ENCODE results near the gene ALMS1.
A peak's percentile ranks its signal among the peaks of the same experiment; 100 is the strongest.

ALMS1 gene

GRCh38 chr2:73610111-73610510, 224.5 kb downstream of the ALMS1 start:
- TF ChIP-seq CTCF (IDR thresholded peaks at IDR 0.05; ENCODE audit: borderline replicate concordance, extremely low read depth, low read length, poor library complexity, severe bottlenecking): no peak
- TF ChIP-seq EZH2 (IDR thresholded peaks at IDR 0.05; ENCODE audit: borderline replicate concordance, low read depth, low read length, severe bottlenecking): no peak
- Histone ChIP-seq H4K20me1 (ENCODE audit: insufficient read depth, low read length) (no peaks in the 10 kb centered on the region), H3K27ac (ENCODE audit: low read length) (no peak overlapping the region), H3K36me3 (ENCODE audit: insufficient read depth, low read length) (peaks cover 11% of the 10 kb centered on the region), H3K4me2 (ENCODE audit: insufficient read depth, low read length) (no peak overlapping the region), H3K9ac (ENCODE audit: low read depth, low read length) (no peak overlapping the region), H3K4me1 (ENCODE audit: insufficient read depth, low read length) (no peaks in the 10 kb centered on the region), H3K9me3 (ENCODE audit: insufficient read depth, low read length, severe bottlenecking) (no peaks in the 10 kb centered on the region), H3K27me3 (ENCODE audit: insufficient read depth, low read length, poor library complexity) (no peaks in the 10 kb centered on the region), H3K4me3 (ENCODE audit: low read depth in 1 of 2, low read length in 2 of 2) (no peak overlapping the region), H3K79me2 (ENCODE audit: insufficient read depth, low read length) (no peaks in the 10 kb centered on the region), H2AFZ (ENCODE audit: low read depth, low read length) (no peak overlapping the region)
- DNase-seq (no peak), ATAC-seq (ENCODE audit: insufficient read depth, low read depth) (no peak)

- Histone ChIP-seq H3K36me3 (ENCODE audit: insufficient read depth, low read length) (peaks cover 10% of the 10 kb centered on the region), H2AFZ (ENCODE audit: low read depth, low read length) (no peak overlapping the region), H3K9me3 (ENCODE audit: insufficient read depth, low read length, severe bottlenecking) (no peaks in the 10 kb centered on the region), H3K27me3 (ENCODE audit: insufficient read depth, low read length, poor library complexity) (no peaks in the 10 kb centered on the region), H3K4me2 (ENCODE audit: insufficient read depth, low read length) (no peak overlapping the region), H3K79me2 (ENCODE audit: insufficient read depth, low read length) (no peaks in the 10 kb centered on the region), H3K4me1 (ENCODE audit: insufficient read depth, low read length) (no peaks in the 10 kb centered on the region), H4K20me1 (ENCODE audit: insufficient read depth, low read length) (no peaks in the 10 kb centered on the region), H3K9ac (ENCODE audit: low read depth, low read length) (no peak overlapping the region), H3K27ac (ENCODE audit: low read length) (no peak overlapping the region), H3K4me3 (ENCODE audit: low read depth in 1 of 2, low read length in 2 of 2) (no peak overlapping the region)
- DNase-seq (no peak), ATAC-seq (ENCODE audit: insufficient read depth, low read depth) (peak; percentile 42; the same call in 1 of the 3 replicates)
- TF ChIP-seq EZH2 (IDR thresholded peaks at IDR 0.05; ENCODE audit: borderline replicate concordance, low read depth, low read length, severe bottlenecking) (no peak), CTCF (IDR thresholded peaks at IDR 0.05; ENCODE audit: borderline replicate concordance, extremely low read depth, low read length, poor library complexity, severe bottlenecking) (no peak)
Measured at GRCh38 chr2:73611193-73611592, 225.6 kb downstream of the ALMS1 start.

GRCh38 chr2:73611867-73612266, 226.2 kb downstream of the ALMS1 start:
- H2AFZ ChIP-seq (ENCODE audit: low read depth, low read length): no peak overlapping the region
- H3K4me2 ChIP-seq (ENCODE audit: insufficient read depth, low read length): no peak overlapping the region
- H3K27ac ChIP-seq (ENCODE audit: low read length): no peak overlapping the region
- no peak overlapping the region for H3K4me3 ChIP-seq (ENCODE audit: low read depth in 1 of 2, low read length in 2 of 2)
- no peaks in the 10 kb centered on the region for H3K79me2 ChIP-seq (ENCODE audit: insufficient read depth, low read length)
- H3K4me1 ChIP-seq (ENCODE audit: insufficient read depth, low read length): no peaks in the 10 kb centered on the region
- no peaks in the 10 kb centered on the region for H4K20me1 ChIP-seq (ENCODE audit: insufficient read depth, low read length)
- no peaks in the 10 kb centered on the region for H3K9me3 ChIP-seq (ENCODE audit: insufficient read depth, low read length, severe bottlenecking)
- DNase-seq (no peak), ATAC-seq (ENCODE audit: insufficient read depth, low read depth) (no peak)
- no peak overlapping the region for H3K9ac ChIP-seq (ENCODE audit: low read depth, low read length)
- no peak for TF ChIP-seq EZH2 (IDR thresholded peaks at IDR 0.05; ENCODE audit: borderline replicate concordance, low read depth, low read length, severe bottlenecking)
- no peak for TF ChIP-seq CTCF (IDR thresholded peaks at IDR 0.05; ENCODE audit: borderline replicate concordance, extremely low read depth, low read length, poor library complexity, severe bottlenecking)
- no peaks in the 10 kb centered on the region for H3K27me3 ChIP-seq (ENCODE audit: insufficient read depth, low read length, poor library complexity)
- H3K36me3 ChIP-seq (ENCODE audit: insufficient read depth, low read length): peaks cover 10% of the 10 kb centered on the region

- no peaks in the 10 kb centered on the region; the same call in 1 of the 2 replicates for H3K36me3 ChIP-seq (ENCODE audit: insufficient read depth, low read length)
- no peak overlapping the region for H2AFZ ChIP-seq (ENCODE audit: low read depth, low read length)
Measured at GRCh38 chr2:73614105-73614504, 228.5 kb downstream of the ALMS1 start.

More at GRCh38 chr2:73614105-73614504, 228.5 kb downstream of the ALMS1 start:
- ATAC-seq (ENCODE audit: insufficient read depth, low read depth) (no peak), DNase-seq (no peak)
- TF ChIP-seq EZH2 (IDR thresholded peaks at IDR 0.05; ENCODE audit: borderline replicate concordance, low read depth, low read length, severe bottlenecking) (no peak), CTCF (IDR thresholded peaks at IDR 0.05; ENCODE audit: borderline replicate concordance, extremely low read depth, low read length, poor library complexity, severe bottlenecking) (no peak)
- Histone ChIP-seq H3K4me2 (ENCODE audit: insufficient read depth, low read length) (no peak overlapping the region), H3K27me3 (ENCODE audit: insufficient read depth, low read length, poor library complexity) (no peaks in the 10 kb centered on the region), H3K4me1 (ENCODE audit: insufficient read depth, low read length) (no peaks in the 10 kb centered on the region), H3K27ac (ENCODE audit: low read length) (no peak overlapping the region), H3K9ac (ENCODE audit: low read depth, low read length) (no peak overlapping the region), H3K79me2 (ENCODE audit: insufficient read depth, low read length) (no peaks in the 10 kb centered on the region), H3K4me3 (ENCODE audit: low read depth in 1 of 2, low read length in 2 of 2) (no peak overlapping the region), H3K9me3 (ENCODE audit: insufficient read depth, low read length, severe bottlenecking) (no peaks in the 10 kb centered on the region), H4K20me1 (ENCODE audit: insufficient read depth, low read length) (no peaks in the 10 kb centered on the region)
